Measurements from ENCODE around the gene DOCK1. TPM values are rescaled to one million over a fixed set of nuclear protein-coding genes. Genes with fewer than 3 reads are reported as not detected.
"Not testable (repeated sequence)": the region's sequence is repeated elsewhere in the genome, so short reads cannot be mapped to it uniquely, and the experiment has no call there.

The DOCK1 gene
- total and polyA plus RNA-seq, 4 donors = 10.9 to 82.6 (median 43.3) TPM

DNA sequence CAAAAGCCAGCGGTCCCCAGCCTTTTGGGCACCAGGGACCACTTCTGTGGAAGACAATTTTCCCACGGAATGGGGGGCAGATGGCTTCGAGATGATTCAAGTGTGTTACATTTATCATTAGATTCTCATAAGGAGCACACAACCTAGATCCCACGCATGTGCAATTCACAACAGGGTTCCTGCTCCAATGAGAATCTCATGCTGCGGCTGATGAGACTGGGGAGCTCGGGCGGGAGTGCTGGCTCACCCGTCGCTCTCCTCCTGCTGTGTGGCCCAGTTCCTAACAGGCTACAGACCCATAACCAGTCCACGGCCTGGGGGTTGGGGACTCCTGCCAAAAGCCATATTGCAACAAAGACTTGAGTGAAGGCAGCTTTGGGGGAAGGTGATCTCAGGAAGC lies 26.6 kb upstream of the DOCK1 start:
- Histone ChIP-seq H3K4me3 (ENCODE audit: low read length in 2 of 2) (no peak overlapping the region), H3K9me3 (ENCODE audit: control insufficient read depth, low read length) (no peaks in the 10 kb centered on the region), H3K36me3 (ENCODE audit: control insufficient read depth in 1 of 2, insufficient read depth in 2 of 2, low read length in 1 of 2) (no peaks in the 10 kb centered on the region), H3K27me3 (ENCODE audit: control insufficient read depth in 1 of 2, insufficient read depth in 2 of 2, low read length in 1 of 2) (no peaks in the 10 kb centered on the region), H3K4me1 (ENCODE audit: control insufficient read depth in 1 of 2, insufficient read depth in 2 of 2, low read length in 2 of 2) (no peaks in the 10 kb centered on the region), H3K27ac (ENCODE audit: low read depth in 1 of 2, low read length in 2 of 2) (no peak overlapping the region)
- 83 to 85% methylated on average over 10 of the region's 10 CpGs for WGBS, 2 donors
- DNase-seq (no peak), ATAC-seq (ENCODE audit: low FRiP score) (no peak)
- intact Hi-C loops (cut with DNase I) = no loop called here

DNA sequence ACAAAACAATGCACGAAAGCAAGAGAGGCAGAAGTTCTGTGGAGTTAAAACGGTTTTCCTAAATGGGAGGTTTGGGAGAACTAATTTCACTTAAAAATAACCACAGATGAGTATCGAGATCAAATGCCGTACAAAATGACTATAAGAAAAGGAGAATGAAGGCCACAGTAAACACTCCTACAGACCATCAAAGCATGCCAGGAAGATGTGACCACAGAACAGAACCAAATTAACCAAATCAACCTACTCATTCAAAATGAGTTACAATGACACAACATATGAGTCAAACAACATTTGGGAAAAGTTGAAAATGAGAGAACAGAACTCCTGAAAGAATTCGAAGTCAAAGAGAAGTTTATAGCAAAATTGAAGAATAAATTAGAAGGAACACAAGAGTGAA lies 24.3 kb upstream of the DOCK1 start:
- H3K4me3 ChIP-seq (ENCODE audit: low read length in 2 of 2) = no peak overlapping the region
- no peaks in the 10 kb centered on the region for H3K9me3 ChIP-seq (ENCODE audit: control insufficient read depth, low read length)
- WGBS, 2 donors = 69 to 80% methylated on average over 5 of the region's 5 CpGs
- DNase-seq = no peak
- H3K27ac ChIP-seq (ENCODE audit: low read depth in 1 of 2, low read length in 2 of 2) = no peak overlapping the region
- H3K27me3 ChIP-seq (ENCODE audit: control insufficient read depth in 1 of 2, insufficient read depth in 2 of 2, low read length in 1 of 2) = no peaks in the 10 kb centered on the region
- H3K36me3 ChIP-seq (ENCODE audit: control insufficient read depth in 1 of 2, insufficient read depth in 2 of 2, low read length in 1 of 2) = no peaks in the 10 kb centered on the region
- no peaks in the 10 kb centered on the region for H3K4me1 ChIP-seq (ENCODE audit: control insufficient read depth in 1 of 2, insufficient read depth in 2 of 2, low read length in 2 of 2)
- no peak for ATAC-seq (ENCODE audit: low FRiP score)
- intact Hi-C loops (cut with DNase I) = no loop called here

DNA sequence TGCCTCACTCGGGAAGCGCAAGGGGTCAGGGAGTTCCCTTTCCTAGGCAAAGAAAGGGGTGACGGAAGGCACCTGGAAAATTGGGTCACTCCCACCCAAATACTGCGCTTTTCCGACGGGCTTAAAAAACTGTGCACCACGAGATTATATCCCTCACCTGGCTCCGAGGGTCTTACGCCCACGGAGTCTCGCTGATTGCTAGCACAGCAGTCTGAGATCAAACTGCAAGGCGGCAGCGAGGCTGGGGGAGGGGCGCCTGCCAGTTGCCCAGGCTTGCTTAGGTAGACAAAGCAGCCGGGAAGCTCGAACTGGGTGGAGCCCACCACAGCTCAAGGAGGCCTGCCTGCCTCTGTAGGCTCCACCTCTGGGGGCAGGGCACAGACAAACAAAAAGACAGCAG lies 23.2 kb upstream of the DOCK1 start:
- H3K9me3 ChIP-seq (ENCODE audit: control insufficient read depth, low read length); H3K4me1 ChIP-seq (ENCODE audit: control insufficient read depth in 1 of 2, insufficient read depth in 2 of 2, low read length in 2 of 2); H3K36me3 ChIP-seq (ENCODE audit: control insufficient read depth in 1 of 2, insufficient read depth in 2 of 2, low read length in 1 of 2); H3K4me3 ChIP-seq (ENCODE audit: low read length in 2 of 2); intact Hi-C loops (cut with DNase I); H3K27me3 ChIP-seq (ENCODE audit: control insufficient read depth in 1 of 2, insufficient read depth in 2 of 2, low read length in 1 of 2); ATAC-seq (ENCODE audit: low FRiP score); H3K27ac ChIP-seq (ENCODE audit: low read depth in 1 of 2, low read length in 2 of 2): not testable (repeated sequence)
- DNase-seq = peak in 1 of 2 donors; percentile 31
- WGBS, 2 donors = 18 to 23% methylated on average over 16 of the region's 16 CpGs

DNA sequence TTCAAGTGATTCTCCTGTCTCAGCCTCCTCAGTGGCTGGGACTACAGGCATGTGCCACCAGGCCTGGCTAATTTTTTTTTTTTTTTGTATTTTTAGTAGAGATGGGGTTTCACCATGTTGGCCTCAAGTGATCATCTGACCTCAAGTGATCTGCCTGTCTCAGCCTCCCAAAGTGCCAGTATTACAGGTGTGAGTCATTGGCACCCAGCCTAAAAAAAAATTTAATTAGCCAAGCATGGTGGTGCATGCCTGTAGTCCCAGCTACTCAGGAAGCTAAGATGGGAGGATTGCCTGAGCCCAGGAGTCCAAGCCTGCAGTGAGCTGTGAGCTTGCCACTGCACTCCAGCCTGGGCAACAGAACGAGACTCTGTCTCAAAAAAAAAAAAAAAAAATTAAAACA lies 16.8 kb upstream of the DOCK1 start:
- H3K27me3 ChIP-seq (ENCODE audit: control insufficient read depth in 1 of 2, insufficient read depth in 2 of 2, low read length in 1 of 2); H3K4me1 ChIP-seq (ENCODE audit: control insufficient read depth in 1 of 2, insufficient read depth in 2 of 2, low read length in 2 of 2); H3K27ac ChIP-seq (ENCODE audit: low read depth in 1 of 2, low read length in 2 of 2); H3K4me3 ChIP-seq (ENCODE audit: low read length in 2 of 2); ATAC-seq (ENCODE audit: low FRiP score); H3K36me3 ChIP-seq (ENCODE audit: control insufficient read depth in 1 of 2, insufficient read depth in 2 of 2, low read length in 1 of 2); H3K9me3 ChIP-seq (ENCODE audit: control insufficient read depth, low read length); intact Hi-C loops (cut with DNase I): not testable (repeated sequence)
- DNase-seq = peak in 1 of 2 donors; percentile 20
- 29 to 33% methylated on average over 1 of the region's 1 CpG for WGBS, 2 donors

DNA sequence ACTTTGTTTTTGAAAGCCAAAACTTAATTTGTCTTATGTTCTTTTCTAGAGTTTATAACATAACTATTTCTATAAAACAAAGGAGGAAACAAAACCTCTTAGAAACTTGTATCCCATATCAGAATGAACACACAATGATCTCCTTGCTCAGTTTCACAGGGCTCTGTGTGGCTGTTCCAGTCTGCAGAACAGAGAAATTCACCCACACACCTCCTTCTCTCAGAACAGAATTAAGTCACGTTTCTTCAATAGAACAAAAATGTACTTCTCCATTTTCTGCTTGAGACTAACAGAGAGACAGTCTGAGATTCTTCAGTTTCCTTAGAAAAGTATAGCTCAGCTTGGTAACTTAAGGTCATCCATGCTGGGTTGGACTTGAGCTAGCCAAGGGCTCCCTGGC lies 15.8 kb upstream of the DOCK1 start:
- H3K4me1 ChIP-seq (ENCODE audit: control insufficient read depth in 1 of 2, insufficient read depth in 2 of 2, low read length in 2 of 2) = no peaks in the 10 kb centered on the region
- DNase-seq (no peak), ATAC-seq (ENCODE audit: low FRiP score) (no peak)
- intact Hi-C loops (cut with DNase I) = no loop called here
- H3K27me3 ChIP-seq (ENCODE audit: control insufficient read depth in 1 of 2, insufficient read depth in 2 of 2, low read length in 1 of 2) = no peaks in the 10 kb centered on the region
- H3K9me3 ChIP-seq (ENCODE audit: control insufficient read depth, low read length) = no peaks in the 10 kb centered on the region
- WGBS, 2 donors = 35 to 45% methylated on average over 1 of the region's 1 CpG
- no peak overlapping the region for H3K4me3 ChIP-seq (ENCODE audit: low read length in 2 of 2)
- no peaks in the 10 kb centered on the region for H3K36me3 ChIP-seq (ENCODE audit: control insufficient read depth in 1 of 2, insufficient read depth in 2 of 2, low read length in 1 of 2)
- no peak overlapping the region for H3K27ac ChIP-seq (ENCODE audit: low read depth in 1 of 2, low read length in 2 of 2)

DNA sequence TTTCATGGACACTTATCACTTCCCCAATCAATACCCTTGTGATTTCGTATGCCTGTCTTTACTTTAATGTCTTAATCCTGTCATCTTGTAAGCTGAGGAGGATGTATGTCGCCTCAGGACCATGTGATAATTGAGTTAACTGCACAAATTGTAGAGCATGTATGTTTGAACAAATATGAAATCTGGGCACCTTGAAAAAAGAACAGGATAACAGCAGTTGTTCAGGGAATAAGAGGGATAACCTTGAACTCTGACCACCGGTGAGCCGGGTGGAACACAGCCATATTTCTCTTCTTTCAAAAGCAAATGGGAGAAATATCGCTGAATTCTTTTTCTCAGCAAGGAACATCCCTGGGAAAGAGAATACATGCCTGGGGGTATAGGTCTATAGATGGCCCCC lies 14.4 kb upstream of the DOCK1 start:
- H3K4me1 ChIP-seq (ENCODE audit: control insufficient read depth in 1 of 2, insufficient read depth in 2 of 2, low read length in 2 of 2); H3K27ac ChIP-seq (ENCODE audit: low read depth in 1 of 2, low read length in 2 of 2); DNase-seq; H3K27me3 ChIP-seq (ENCODE audit: control insufficient read depth in 1 of 2, insufficient read depth in 2 of 2, low read length in 1 of 2); ATAC-seq (ENCODE audit: low FRiP score); H3K9me3 ChIP-seq (ENCODE audit: control insufficient read depth, low read length); H3K36me3 ChIP-seq (ENCODE audit: control insufficient read depth in 1 of 2, insufficient read depth in 2 of 2, low read length in 1 of 2); intact Hi-C loops (cut with DNase I); H3K4me3 ChIP-seq (ENCODE audit: low read length in 2 of 2): not testable (repeated sequence)
- WGBS, 2 donors = 88 to 90% methylated on average over 5 of the region's 5 CpGs

DNA sequence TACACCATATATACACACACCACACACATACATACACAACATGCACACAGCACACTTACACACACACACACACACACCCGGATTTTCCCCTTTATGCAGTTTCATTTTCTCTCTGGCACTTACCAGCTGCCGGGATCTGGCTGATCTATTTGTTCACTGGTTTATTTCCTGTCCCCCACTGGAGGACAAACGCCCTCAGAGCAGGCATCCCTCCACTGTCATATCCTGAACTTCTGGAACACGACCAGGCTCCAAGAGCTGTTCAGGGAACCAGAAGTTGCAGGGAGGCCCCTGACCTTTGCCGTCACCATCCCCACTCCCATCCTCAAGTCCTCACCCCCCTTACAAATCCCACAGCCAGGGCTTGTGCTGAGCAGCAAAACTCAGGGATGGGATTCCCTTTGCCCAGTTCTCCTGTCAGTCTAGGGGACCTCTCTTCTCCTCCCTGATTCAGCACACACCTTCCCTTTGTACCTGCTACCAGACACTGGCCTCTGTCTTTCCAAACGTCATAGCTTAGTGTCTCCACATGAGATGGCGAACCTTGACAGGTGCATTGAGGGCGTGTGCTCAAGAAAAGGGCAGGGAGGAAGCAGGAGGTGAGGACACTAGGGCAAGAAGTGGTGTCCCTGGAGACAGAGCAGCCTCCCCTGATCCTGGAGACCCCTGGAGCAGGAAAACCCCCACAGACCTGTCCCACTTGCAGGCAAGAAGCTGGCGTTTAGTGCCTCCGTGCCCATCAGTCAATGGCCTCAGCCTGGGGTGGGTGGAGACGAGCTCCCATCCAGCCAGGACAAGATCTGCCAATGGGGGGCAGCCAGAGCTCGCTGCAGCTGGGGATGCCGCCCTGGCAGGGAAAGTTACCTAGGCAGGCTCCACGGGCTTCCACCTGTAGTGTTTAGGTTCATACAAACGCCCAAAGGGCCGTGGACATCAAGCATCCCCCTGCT lies 12.7 kb upstream of the DOCK1 start:
- Histone ChIP-seq H3K27me3 (ENCODE audit: control insufficient read depth in 1 of 2, insufficient read depth in 2 of 2, low read length in 1 of 2) (no peaks in the 10 kb centered on the region), H3K4me1 (ENCODE audit: control insufficient read depth in 1 of 2, insufficient read depth in 2 of 2, low read length in 2 of 2) (no peaks in the 10 kb centered on the region), H3K36me3 (ENCODE audit: control insufficient read depth in 1 of 2, insufficient read depth in 2 of 2, low read length in 1 of 2) (no peaks in the 10 kb centered on the region), H3K27ac (ENCODE audit: low read depth in 1 of 2, low read length in 2 of 2) (no peak overlapping the region), H3K9me3 (ENCODE audit: control insufficient read depth, low read length) (no peaks in the 10 kb centered on the region), H3K4me3 (ENCODE audit: low read length in 2 of 2) (no peak overlapping the region)
- intact Hi-C loops (cut with DNase I) = no loop called here
- peak in 1 of 2 donors; percentile 36 for DNase-seq
- 60 to 66% methylated on average over 16 of the region's 16 CpGs for WGBS, 2 donors
- peak; percentile 16 for ATAC-seq (ENCODE audit: low FRiP score)

DNA sequence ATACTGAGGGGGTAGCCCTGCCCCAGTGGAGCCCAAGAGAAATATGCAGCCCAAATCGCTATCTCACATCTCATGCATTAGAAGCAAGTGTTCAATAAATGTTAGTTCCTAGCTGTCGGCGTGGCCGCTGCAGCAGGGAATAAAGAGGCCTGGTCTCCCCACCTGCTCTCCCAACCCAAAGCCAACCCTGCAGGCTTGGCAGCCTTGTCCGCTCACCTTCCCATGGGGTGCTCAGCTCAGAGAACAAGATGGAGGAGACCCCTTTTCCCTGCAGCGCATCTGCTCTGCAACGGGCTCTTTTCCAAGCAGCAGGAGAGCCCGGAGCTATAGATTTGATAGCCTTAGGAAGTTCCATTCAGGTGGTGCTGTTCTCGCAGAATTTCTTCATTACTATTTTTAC lies 12.0 kb upstream of the DOCK1 start:
- DNase-seq (peak in 1 of 2 donors; percentile 41), ATAC-seq (ENCODE audit: low FRiP score) (peak; percentile 13)
- no peaks in the 10 kb centered on the region for H3K27me3 ChIP-seq (ENCODE audit: control insufficient read depth in 1 of 2, insufficient read depth in 2 of 2, low read length in 1 of 2)
- no peaks in the 10 kb centered on the region for H3K4me1 ChIP-seq (ENCODE audit: control insufficient read depth in 1 of 2, insufficient read depth in 2 of 2, low read length in 2 of 2)
- no peak overlapping the region for H3K27ac ChIP-seq (ENCODE audit: low read depth in 1 of 2, low read length in 2 of 2)
- intact Hi-C loops (cut with DNase I) = no loop called here
- no peak overlapping the region for H3K4me3 ChIP-seq (ENCODE audit: low read length in 2 of 2)
- 89 to 91% methylated on average over 9 of the region's 9 CpGs for WGBS, 2 donors
- H3K9me3 ChIP-seq (ENCODE audit: control insufficient read depth, low read length) = no peaks in the 10 kb centered on the region
- no peaks in the 10 kb centered on the region for H3K36me3 ChIP-seq (ENCODE audit: control insufficient read depth in 1 of 2, insufficient read depth in 2 of 2, low read length in 1 of 2)

DNA sequence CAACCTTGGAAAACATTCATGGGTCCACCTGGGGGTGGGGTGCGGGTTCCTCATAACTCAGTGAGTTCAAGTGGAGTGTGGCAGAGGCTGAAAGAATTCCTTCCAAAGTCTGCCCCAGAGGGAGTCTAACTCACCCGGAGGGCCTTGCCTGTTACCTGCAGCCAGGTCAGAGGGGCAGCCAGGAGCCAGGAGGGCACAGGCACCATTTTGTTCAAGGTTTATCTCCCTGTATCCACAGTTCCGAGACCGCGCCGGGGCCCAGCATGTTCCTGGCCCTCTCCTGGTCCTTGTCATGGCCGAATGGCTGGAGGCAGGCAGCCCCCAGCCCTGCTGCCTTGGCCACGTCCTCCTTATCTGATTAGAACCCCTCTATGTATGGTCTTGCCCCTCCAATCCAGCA lies 11.4 kb upstream of the DOCK1 start:
- H3K27me3 ChIP-seq (ENCODE audit: control insufficient read depth in 1 of 2, insufficient read depth in 2 of 2, low read length in 1 of 2) = no peaks in the 10 kb centered on the region
- intact Hi-C loops (cut with DNase I) = no loop called here
- no peak overlapping the region for H3K4me3 ChIP-seq (ENCODE audit: low read length in 2 of 2)
- no peaks in the 10 kb centered on the region for H3K9me3 ChIP-seq (ENCODE audit: control insufficient read depth, low read length)
- no peaks in the 10 kb centered on the region for H3K4me1 ChIP-seq (ENCODE audit: control insufficient read depth in 1 of 2, insufficient read depth in 2 of 2, low read length in 2 of 2)
- WGBS, 2 donors = 76 to 79% methylated on average over 8 of the region's 8 CpGs
- ATAC-seq (ENCODE audit: low FRiP score) (no peak), DNase-seq (peak in 1 of 2 donors; percentile 66)
- no peak overlapping the region for H3K27ac ChIP-seq (ENCODE audit: low read depth in 1 of 2, low read length in 2 of 2)
- H3K36me3 ChIP-seq (ENCODE audit: control insufficient read depth in 1 of 2, insufficient read depth in 2 of 2, low read length in 1 of 2) = no peaks in the 10 kb centered on the region
